ENCODE measurements around the gene SEMA3E.

- TF ChIP-seq TCF12 (IDR thresholded peaks at IDR 0.05; ENCODE audit: low read depth, low read length) (no peak), REST (IDR thresholded peaks at IDR 0.05; ENCODE audit: low read depth, low read length) (no peak), PRDM15 (CRISPR knock-in tag; IDR thresholded peaks at IDR 0.05) (no peak), EZH2 (IDR thresholded peaks at IDR 0.05; ENCODE audit: borderline replicate concordance, control insufficient read depth, low read depth, low read length) (no peak)
Observed at GRCh38 chr7:83472376-83472775, 176.6 kb downstream of the SEMA3E start.

Measured in GM12878 (cell line).